ENCODE results near the gene CBX5.

Gene CBX5

GRCh38 chr12:54298904-54299303 lies 19.0 kb upstream of the CBX5 start:
- Histone ChIP-seq H3K4me2 (peak overlapping the region; percentile 92 to 99 (median 96)), H3K4me1 (peaks cover 63 to 97% (median 89%) of the 10 kb centered on the region in 10 experiments), H4K20me1 (peaks cover 0 to 38% (median 0%) of the 10 kb centered on the region in 11 experiments; a peak in 9 of 22 replicates)

GRCh38 chr12:54296393-54297099 lies 16.6 kb upstream of the CBX5 start:
- Histone ChIP-seq H4K20me1 (peaks cover 0 to 61% (median 21%) of the 10 kb centered on the region in 11 experiments; a peak in 13 of 22 replicates), H3K4me2 (peak overlapping the region in 10 of 11 experiments; percentile 28 to 99 (median 96); a peak in 20 of 22 replicates), H3K4me3 (peak overlapping the region in 7 of 10 experiments; percentile 8 to 98 (median 84); a peak in 10 of 20 replicates), H3K27me3 (no peaks in the 10 kb centered on the region), H3K9ac (peak overlapping the region; percentile 13 to 96 (median 81); a peak in 18 of 22 replicates), H3K36me3 (peaks cover 0 to 86% (median 45%) of the 10 kb centered on the region in 11 experiments; a peak in 20 of 22 replicates), H3K27ac (peak overlapping the region in 9 of 11 experiments; percentile 39 to 100 (median 98); a peak in 18 of 22 replicates), H3K9me3 (replicated peaks in 1 of 11) (no peaks in the 10 kb centered on the region), H3K4me1 (peaks cover 39 to 93% (median 85%) of the 10 kb centered on the region in 10 experiments)
- no peak for TF ChIP-seq Cebpa-rat (IDR thresholded peaks at IDR 0.05)

More at GRCh38 chr12:54298904-54299303, 19.0 kb upstream of the CBX5 start:
- H3K9me3 ChIP-seq (replicated peaks in 1 of 11): no peaks in the 10 kb centered on the region
- H3K27ac ChIP-seq: peak overlapping the region in 9 of 11 experiments; percentile 94 to 100 (median 98); a peak in 18 of 22 replicates
- no peaks in the 10 kb centered on the region for H3K27me3 ChIP-seq
- TF ChIP-seq Cebpa-rat (IDR thresholded peaks at IDR 0.05): no peak
- peak overlapping the region in 9 of 10 experiments; percentile 56 to 98 (median 76); a peak in 16 of 20 replicates for H3K4me3 ChIP-seq
- H3K36me3 ChIP-seq: peaks cover 0 to 63% (median 21%) of the 10 kb centered on the region in 11 experiments; a peak in 14 of 22 replicates
- peak overlapping the region; percentile 76 to 96 (median 87); a peak in 19 of 22 replicates for H3K9ac ChIP-seq

GRCh38 chr12:54294953-54295566 lies 15.1 kb upstream of the CBX5 start:
- H3K27me3 ChIP-seq: no peaks in the 10 kb centered on the region
- H3K9me3 ChIP-seq (replicated peaks in 1 of 11): no peaks in the 10 kb centered on the region
- peak overlapping the region in 10 of 11 experiments; percentile 32 to 96 (median 84); a peak in 19 of 22 replicates for H3K9ac ChIP-seq
- peaks cover 0 to 76% (median 36%) of the 10 kb centered on the region in 11 experiments; a peak in 13 of 22 replicates for H4K20me1 ChIP-seq
- H3K27ac ChIP-seq: peak overlapping the region in 10 of 11 experiments; percentile 18 to 100 (median 98); a peak in 19 of 22 replicates
- peaks cover 0 to 99% (median 60%) of the 10 kb centered on the region in 11 experiments; a peak in 20 of 22 replicates for H3K36me3 ChIP-seq
- peak overlapping the region in 9 of 11 experiments; percentile 68 to 99 (median 97); a peak in 18 of 22 replicates for H3K4me2 ChIP-seq
- H3K4me1 ChIP-seq: peaks cover 24 to 99% (median 92%) of the 10 kb centered on the region in 10 experiments
- H3K4me3 ChIP-seq: peak overlapping the region in 5 of 10 experiments; percentile 15 to 98 (median 84); a peak in 9 of 20 replicates
- TF ChIP-seq Cebpa-rat (IDR thresholded peaks at IDR 0.05): no peak

- Histone ChIP-seq H3K9me3 (replicated peaks in 1 of 11) (no peaks in the 10 kb centered on the region), H3K36me3 (peaks cover 0 to 99% (median 60%) of the 10 kb centered on the region in 11 experiments; a peak in 20 of 22 replicates), H3K4me2 (peak overlapping the region in 10 of 11 experiments; percentile 14 to 99 (median 96); a peak in 20 of 22 replicates), H3K4me3 (peak overlapping the region in 5 of 10 experiments; percentile 15 to 98 (median 84); a peak in 9 of 20 replicates), H3K9ac (peak overlapping the region; percentile 12 to 96 (median 81); a peak in 18 of 22 replicates), H3K27ac (peak overlapping the region in 10 of 11 experiments; percentile 4 to 100 (median 98); a peak in 17 of 22 replicates), H3K4me1 (peaks cover 17 to 100% (median 96%) of the 10 kb centered on the region in 10 experiments), H4K20me1 (peaks cover 0 to 83% (median 37%) of the 10 kb centered on the region in 11 experiments; a peak in 14 of 22 replicates), H3K27me3 (no peaks in the 10 kb centered on the region)
- TF ChIP-seq Cebpa-rat (IDR thresholded peaks at IDR 0.05): no peak
Observed at GRCh38 chr12:54294152-54294952, 14.4 kb upstream of the CBX5 start.

DNA sequence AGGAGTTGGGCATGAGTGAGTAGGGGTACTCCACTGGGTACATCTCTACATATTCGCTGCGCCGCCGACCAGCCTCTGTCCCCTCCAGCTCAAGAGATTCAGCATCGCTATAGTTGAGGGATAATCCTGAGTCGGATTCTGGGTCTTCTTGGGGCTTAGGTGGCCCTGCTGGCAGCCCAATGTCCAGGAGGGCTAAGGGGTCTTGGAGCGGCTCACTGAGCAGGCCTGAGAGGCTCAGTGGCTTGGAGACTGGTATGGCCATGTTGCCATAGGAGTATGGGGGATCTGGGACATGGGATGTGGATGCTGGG lies 13.0 kb upstream of the CBX5 start:
- H3K4me2 ChIP-seq: peak overlapping the region in 8 of 11 experiments; percentile 14 to 99 (median 96); a peak in 11 of 22 replicates
- H3K27ac ChIP-seq: peak overlapping the region in 8 of 11 experiments; percentile 5 to 98 (median 67); a peak in 10 of 22 replicates
- no peaks in the 10 kb centered on the region for H3K9me3 ChIP-seq (replicated peaks in 1 of 11)
- peak overlapping the region in 4 of 10 experiments; percentile 21 to 90 (median 61); a peak in 6 of 20 replicates for H3K4me3 ChIP-seq
- peaks cover 5 to 99% (median 73%) of the 10 kb centered on the region in 11 experiments; a peak in 21 of 22 replicates for H3K36me3 ChIP-seq
- H3K27me3 ChIP-seq: no peaks in the 10 kb centered on the region
- peak overlapping the region in 6 of 11 experiments; percentile 8 to 90 (median 54); a peak in 7 of 22 replicates for H3K9ac ChIP-seq
- H3K4me1 ChIP-seq: peaks cover 15 to 100% (median 94%) of the 10 kb centered on the region in 10 experiments
- TF ChIP-seq Cebpa-rat (IDR thresholded peaks at IDR 0.05): no peak
- H4K20me1 ChIP-seq: peaks cover 5 to 98% (median 52%) of the 10 kb centered on the region in 11 experiments; a peak in 20 of 22 replicates

DNA sequence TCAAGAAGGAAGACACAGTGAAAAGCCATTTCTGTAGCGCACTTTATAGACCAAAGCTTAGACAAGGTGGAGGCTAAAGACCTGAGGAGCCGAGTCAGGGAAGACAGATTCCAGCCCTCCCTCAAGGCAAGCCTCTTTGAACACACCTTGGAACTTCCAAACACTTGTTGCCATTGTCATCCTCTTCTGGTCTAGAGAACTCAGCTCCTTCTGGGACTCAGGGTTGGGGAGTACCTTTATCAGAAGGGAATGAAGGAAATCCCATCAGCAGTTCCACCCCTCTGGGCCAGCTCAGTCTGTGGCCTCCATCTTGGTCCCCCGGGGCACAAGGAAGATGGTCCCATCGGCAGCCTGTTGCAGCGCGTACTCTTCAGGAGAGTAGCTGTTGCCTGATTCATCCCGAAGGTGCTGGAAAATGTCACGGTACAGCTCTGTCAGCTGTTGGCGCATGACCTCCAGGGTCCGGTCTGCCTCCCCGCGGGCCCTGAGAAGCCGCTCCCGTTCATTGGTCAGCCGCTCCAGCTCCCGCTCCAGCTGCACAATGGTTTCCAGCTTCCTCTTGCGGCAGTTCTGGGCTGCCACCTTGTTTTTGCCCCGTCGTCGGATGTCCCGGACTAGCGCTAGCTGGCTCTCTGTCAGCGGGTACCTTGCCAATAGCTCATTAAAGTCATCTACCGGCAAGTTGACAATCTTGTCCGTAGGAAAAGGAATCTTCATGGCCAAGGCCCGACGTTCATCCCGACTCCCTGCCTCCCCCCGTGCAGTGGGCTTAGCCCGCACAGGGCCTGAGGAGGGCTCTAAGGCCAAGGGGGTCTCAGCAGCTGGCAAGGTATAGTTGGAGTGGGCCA lies 12.4 kb upstream of the CBX5 start:
- no peaks in the 10 kb centered on the region for H3K27me3 ChIP-seq
- H3K4me2 ChIP-seq: peak overlapping the region in 7 of 11 experiments; percentile 42 to 99 (median 97); a peak in 12 of 22 replicates
- peaks cover 11 to 99% (median 58%) of the 10 kb centered on the region in 11 experiments; a peak in 21 of 22 replicates for H4K20me1 ChIP-seq
- no peaks in the 10 kb centered on the region for H3K9me3 ChIP-seq (replicated peaks in 1 of 11)
- TF ChIP-seq Cebpa-rat (IDR thresholded peaks at IDR 0.05): no peak
- H3K4me3 ChIP-seq: peak overlapping the region in 4 of 10 experiments; percentile 21 to 90 (median 61); a peak in 7 of 20 replicates
- H3K27ac ChIP-seq: peak overlapping the region in 8 of 11 experiments; percentile 5 to 78 (median 56); a peak in 10 of 22 replicates
- peak overlapping the region in 6 of 11 experiments; percentile 34 to 90 (median 60); a peak in 9 of 22 replicates for H3K9ac ChIP-seq
- H3K36me3 ChIP-seq: peaks cover 11 to 100% (median 79%) of the 10 kb centered on the region in 11 experiments
- H3K4me1 ChIP-seq: peaks cover 12 to 100% (median 92%) of the 10 kb centered on the region in 10 experiments; a peak in 19 of 20 replicates
